Measurements from ENCODE around the gene RAX. TPM values are rescaled to one million over a fixed set of nuclear protein-coding genes. Genes with fewer than 3 reads are reported as not detected.

RAX gene
- total and polyA plus RNA-seq, 2 donors from 2014 or later = not detected

DNA sequence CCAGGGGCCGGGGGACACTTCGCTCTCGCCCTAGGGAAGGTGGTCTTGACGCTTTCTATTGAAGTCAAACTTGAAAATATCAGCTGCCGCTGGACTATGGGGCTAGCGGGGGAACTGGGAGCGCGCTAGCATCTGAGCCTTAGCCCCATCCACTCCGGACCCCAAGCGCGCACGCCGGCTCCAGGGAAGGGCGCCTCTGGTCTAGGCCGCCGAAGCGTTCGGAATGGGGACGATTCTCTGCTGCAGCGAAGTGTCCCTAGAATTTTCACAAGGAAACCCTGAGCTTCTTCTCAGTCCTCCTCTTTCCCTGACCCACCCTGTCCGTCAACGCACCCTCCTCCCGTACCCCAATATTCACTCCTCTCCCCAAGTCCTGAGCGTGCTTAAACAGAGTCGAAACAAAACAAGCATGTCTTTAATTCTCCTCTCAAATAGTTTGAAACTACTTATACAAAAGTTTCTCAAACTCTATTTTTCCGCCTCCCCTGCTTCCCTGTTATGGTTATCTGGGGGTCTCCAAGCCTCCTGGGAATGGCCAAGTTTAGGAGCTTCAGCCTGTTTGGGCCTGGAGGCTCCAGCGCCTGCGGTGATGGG is 5.0 kb downstream of the RAX start:
- Histone ChIP-seq H3K9me3 (ENCODE audit: control insufficient read depth in 2 of 3, insufficient read depth in 1 of 3, low read length in 3 of 3) (no peaks in the 10 kb centered on the region), H3K36me3 (ENCODE audit: control insufficient read depth in 2 of 3, insufficient read depth in 3 of 3, low read length in 3 of 3) (no peaks in the 10 kb centered on the region), H3K27me3 (ENCODE audit: control insufficient read depth, insufficient read depth, low read length) (peaks cover 80% of the 10 kb centered on the region), H3K4me3 (ENCODE audit: low read length in 3 of 3) (no peak overlapping the region), H3K9ac (ENCODE audit: low read length in 3 of 3) (no peak overlapping the region), H3K27ac (ENCODE audit: low read depth in 2 of 2, low read length in 2 of 2) (no peak overlapping the region), H3K4me1 (ENCODE audit: control insufficient read depth in 2 of 3, insufficient read depth in 2 of 3, low read depth in 1 of 3, low read length in 3 of 3) (peaks cover 0 to 2% (median 0%) of the 10 kb centered on the region in 3 donors)
- FAIRE-seq (no peak), DNase-seq (no peak)
- intact Hi-C loops (cut with DNase I) = no loop called here
- TF ChIP-seq, protein P1, sequence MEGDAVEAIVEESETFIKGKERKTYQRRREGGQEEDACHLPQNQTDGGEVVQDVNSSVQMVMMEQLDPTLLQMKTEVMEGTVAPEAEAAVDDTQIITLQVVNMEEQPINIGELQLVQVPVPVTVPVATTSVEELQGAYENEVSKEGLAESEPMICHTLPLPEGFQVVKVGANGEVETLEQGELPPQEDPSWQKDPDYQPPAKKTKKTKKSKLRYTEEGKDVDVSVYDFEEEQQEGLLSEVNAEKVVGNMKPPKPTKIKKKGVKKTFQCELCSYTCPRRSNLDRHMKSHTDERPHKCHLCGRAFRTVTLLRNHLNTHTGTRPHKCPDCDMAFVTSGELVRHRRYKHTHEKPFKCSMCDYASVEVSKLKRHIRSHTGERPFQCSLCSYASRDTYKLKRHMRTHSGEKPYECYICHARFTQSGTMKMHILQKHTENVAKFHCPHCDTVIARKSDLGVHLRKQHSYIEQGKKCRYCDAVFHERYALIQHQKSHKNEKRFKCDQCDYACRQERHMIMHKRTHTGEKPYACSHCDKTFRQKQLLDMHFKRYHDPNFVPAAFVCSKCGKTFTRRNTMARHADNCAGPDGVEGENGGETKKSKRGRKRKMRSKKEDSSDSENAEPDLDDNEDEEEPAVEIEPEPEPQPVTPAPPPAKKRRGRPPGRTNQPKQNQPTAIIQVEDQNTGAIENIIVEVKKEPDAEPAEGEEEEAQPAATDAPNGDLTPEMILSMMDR (IDR thresholded peaks at IDR 0.05; ENCODE audit: borderline replicate concordance, extremely low read depth, insufficient read depth) = no peak

DNA sequence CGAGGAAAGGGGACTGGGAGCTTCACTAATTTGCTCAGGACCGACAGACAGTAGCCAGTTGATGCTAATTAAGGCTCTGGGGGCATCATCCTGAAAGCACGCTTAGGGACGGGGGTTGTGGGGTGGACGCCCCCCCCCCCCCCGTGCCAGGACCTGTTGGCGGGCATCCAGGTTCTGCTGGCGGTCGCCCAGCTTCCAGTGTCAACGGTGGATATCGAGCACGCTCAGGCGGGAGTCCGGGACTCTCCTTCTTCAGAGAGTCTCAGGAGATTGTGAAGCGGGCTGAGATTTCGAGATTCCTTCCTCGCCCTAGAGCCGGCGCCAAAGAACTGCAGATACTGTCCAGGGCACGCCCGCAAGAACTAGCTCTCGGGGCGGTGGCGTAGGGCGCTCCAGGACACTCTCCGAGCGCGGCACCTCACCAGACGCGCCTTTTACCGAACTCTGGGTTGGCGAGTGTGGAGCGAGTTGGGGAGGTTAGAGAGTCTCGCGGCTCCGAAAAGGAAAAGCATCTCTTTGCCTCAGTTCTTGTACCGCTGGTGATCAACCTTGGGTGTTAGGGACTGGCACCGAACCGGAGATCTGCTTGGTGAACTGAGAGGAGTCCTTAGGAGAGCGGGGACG is 5.6 kb downstream of the RAX start:
- FAIRE-seq = no peak
- peaks cover 86% of the 10 kb centered on the region for H3K27me3 ChIP-seq (ENCODE audit: control insufficient read depth, insufficient read depth, low read length)

GRCh38 chr18:59266886-59267502 is 6.3 kb downstream of the RAX start:
- intact Hi-C loops (cut with DNase I) = no loop called here
- Histone ChIP-seq H3K36me3 (ENCODE audit: control insufficient read depth in 2 of 3, insufficient read depth in 3 of 3, low read length in 3 of 3) (no peaks in the 10 kb centered on the region), H3K27ac (ENCODE audit: low read depth in 2 of 2, low read length in 2 of 2) (no peak overlapping the region), H3K9me3 (ENCODE audit: control insufficient read depth in 2 of 3, insufficient read depth in 1 of 3, low read length in 3 of 3) (no peaks in the 10 kb centered on the region), H3K9ac (ENCODE audit: low read length in 3 of 3) (no peak overlapping the region), H3K27me3 (ENCODE audit: control insufficient read depth, insufficient read depth, low read length) (peaks cover 83% of the 10 kb centered on the region), H3K4me3 (ENCODE audit: low read length in 3 of 3) (no peak overlapping the region), H3K4me1 (ENCODE audit: control insufficient read depth in 2 of 3, insufficient read depth in 2 of 3, low read depth in 1 of 3, low read length in 3 of 3) (no peaks in the 10 kb centered on the region)
- no peak for DNase-seq
- TF ChIP-seq, protein P1 (IDR thresholded peaks at IDR 0.05; ENCODE audit: borderline replicate concordance, extremely low read depth, insufficient read depth) = no peak
- no peak for FAIRE-seq

More for the DNA sequence above, 5.6 kb downstream of the RAX start:
- H3K4me3 ChIP-seq (ENCODE audit: low read length in 3 of 3) = no peak overlapping the region
- TF ChIP-seq, protein P1 (IDR thresholded peaks at IDR 0.05; ENCODE audit: borderline replicate concordance, extremely low read depth, insufficient read depth) = no peak
- H3K27ac ChIP-seq (ENCODE audit: low read depth in 2 of 2, low read length in 2 of 2) = no peak overlapping the region
- intact Hi-C loops (cut with DNase I) = no loop called here
- H3K9ac ChIP-seq (ENCODE audit: low read length in 3 of 3) = no peak overlapping the region
- H3K4me1 ChIP-seq (ENCODE audit: control insufficient read depth in 2 of 3, insufficient read depth in 2 of 3, low read depth in 1 of 3, low read length in 3 of 3) = peaks cover 0 to 2% (median 0%) of the 10 kb centered on the region in 3 donors
- DNase-seq = peak in 1 of 5 donors; percentile 40
- no peaks in the 10 kb centered on the region for H3K36me3 ChIP-seq (ENCODE audit: control insufficient read depth in 2 of 3, insufficient read depth in 3 of 3, low read length in 3 of 3)
- no peaks in the 10 kb centered on the region for H3K9me3 ChIP-seq (ENCODE audit: control insufficient read depth in 2 of 3, insufficient read depth in 1 of 3, low read length in 3 of 3)

All from kidney (tissue), 14 donors.